ENCODE measurements around the gene MSX2. TPM values are rescaled to one million over a fixed set of nuclear protein-coding genes. Genes with fewer than 3 reads are reported as not detected.
"Not testable (repeated sequence)": the region's sequence is repeated elsewhere in the genome, so short reads cannot be mapped to it uniquely, and the experiment has no call there.

Gene MSX2
- total RNA-seq, 2 donors from 2014 or later = not detected

GRCh38 chr5:174760721-174761120, 36.3 kb downstream of the MSX2 start:
- Histone ChIP-seq H3K9me3 (no peaks in the 10 kb centered on the region), H3K4me1 (no peaks in the 10 kb centered on the region), H3K36me3 (replicated peaks in 1 of 2; ENCODE audit: insufficient read depth in 1 of 2, low read depth in 2 of 2) (no peaks in the 10 kb centered on the region), H3K27ac (no peak overlapping the region), H3K4me3 (no peak overlapping the region), H3K27me3 (no peaks in the 10 kb centered on the region)
- ATAC-seq (no peak), DNase-seq (no peak)
- no peak for TF ChIP-seq POLR2A (IDR thresholded peaks at IDR 0.05)
- TF ChIP-seq CTCF (IDR thresholded peaks at IDR 0.05) = no peak
- intact Hi-C loops (cut with DNase I) = no loop called here
- 71 to 77% methylated on average over 11 of the region's 11 CpGs for WGBS, 2 donors

GRCh38 chr5:174761341-174761740, 37.0 kb downstream of the MSX2 start:
- H3K36me3 ChIP-seq (replicated peaks in 1 of 2; ENCODE audit: insufficient read depth in 1 of 2, low read depth in 2 of 2); ATAC-seq; H3K27ac ChIP-seq; DNase-seq; H3K9me3 ChIP-seq; H3K4me3 ChIP-seq; H3K4me1 ChIP-seq; H3K27me3 ChIP-seq; intact Hi-C loops (cut with DNase I): not testable (repeated sequence)
- WGBS, 2 donors = 65 to 66% methylated on average over 2 of the region's 2 CpGs

- no peaks in the 10 kb centered on the region for H3K36me3 ChIP-seq (replicated peaks in 1 of 2; ENCODE audit: insufficient read depth in 1 of 2, low read depth in 2 of 2)
- H3K4me1 ChIP-seq = no peaks in the 10 kb centered on the region
- no peak for DNase-seq
- H3K27ac ChIP-seq = no peak overlapping the region
- H3K27me3 ChIP-seq = no peaks in the 10 kb centered on the region
- WGBS, 2 donors = 55 to 66% methylated on average over 7 to 10 of the region's 10 CpGs
- intact Hi-C loops (cut with DNase I) = no loop called here
- H3K9me3 ChIP-seq = no peaks in the 10 kb centered on the region
- TF ChIP-seq CTCF (IDR thresholded peaks at IDR 0.05) (no peak), POLR2A (IDR thresholded peaks at IDR 0.05) (no peak)
- no peak overlapping the region for H3K4me3 ChIP-seq
- no peak for ATAC-seq
Observed at GRCh38 chr5:174764309-174764708, 39.9 kb downstream of the MSX2 start.

GRCh38 chr5:174765540-174765939, 41.2 kb downstream of the MSX2 start:
- H3K27ac ChIP-seq = no peak overlapping the region
- intact Hi-C loops (cut with DNase I) = no loop called here
- H3K4me3 ChIP-seq = no peak overlapping the region
- no peak for DNase-seq
- 70 to 81% methylated on average over 18 of the region's 18 CpGs for WGBS, 2 donors
- TF ChIP-seq POLR2A (IDR thresholded peaks at IDR 0.05) = no peak
- no peak for TF ChIP-seq CTCF (IDR thresholded peaks at IDR 0.05)
- H3K9me3 ChIP-seq = no peaks in the 10 kb centered on the region
- H3K36me3 ChIP-seq (replicated peaks in 1 of 2; ENCODE audit: insufficient read depth in 1 of 2, low read depth in 2 of 2) = no peaks in the 10 kb centered on the region
- no peaks in the 10 kb centered on the region for H3K27me3 ChIP-seq
- ATAC-seq = no peak
- H3K4me1 ChIP-seq = no peaks in the 10 kb centered on the region

- Histone ChIP-seq H3K4me3 (no peak overlapping the region), H3K27me3 (no peaks in the 10 kb centered on the region), H3K4me1 (no peaks in the 10 kb centered on the region), H3K9me3 (peaks cover 0 to 5% (median 0%) of the 10 kb centered on the region in 3 donors), H3K27ac (no peak overlapping the region), H3K36me3 (replicated peaks in 1 of 2; ENCODE audit: insufficient read depth in 1 of 2, low read depth in 2 of 2) (no peaks in the 10 kb centered on the region)
- TF ChIP-seq POLR2A (IDR thresholded peaks at IDR 0.05) = no peak
- TF ChIP-seq CTCF (IDR thresholded peaks at IDR 0.05) = no peak
- intact Hi-C loops (cut with DNase I) = no loop called here
- DNase-seq (no peak), ATAC-seq (no peak)
- 40 to 43% methylated on average over 3 to 4 of the region's 4 CpGs for WGBS, 2 donors
Observed at GRCh38 chr5:174767670-174768069, 43.3 kb downstream of the MSX2 start.

All from body of pancreas (tissue), 4 donors.